HG03520 (cell line): ENCODE data around the gene RAB43.

Experiments
- ATAC-seq: cut with Tn5 transposase; IDR thresholded peaks from one replicate; pipeline ENCODE4 v1.9.1; 2021; ENCODE audit warnings: mild to moderate bottlenecking, moderate library complexity; ENCODE audit not compliant: unreplicated experiment

RAB43 gene

DNA sequence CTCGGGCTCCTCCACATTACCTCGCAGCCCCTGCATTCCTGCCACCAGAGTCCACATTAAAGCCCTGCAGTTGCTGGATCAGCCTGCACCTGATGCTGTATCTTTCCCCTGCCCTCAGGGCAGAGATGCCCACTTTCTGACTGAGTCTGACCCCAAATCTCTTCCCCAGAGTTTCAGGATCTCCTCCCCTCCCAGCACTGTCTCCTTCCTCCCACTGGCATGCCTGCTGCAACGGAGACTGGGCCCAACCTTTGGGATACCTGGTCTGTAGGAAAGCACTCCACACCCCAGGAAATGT is 81.6 kb downstream of the RAB43 start:
- ATAC-seq: no peak

DNA sequence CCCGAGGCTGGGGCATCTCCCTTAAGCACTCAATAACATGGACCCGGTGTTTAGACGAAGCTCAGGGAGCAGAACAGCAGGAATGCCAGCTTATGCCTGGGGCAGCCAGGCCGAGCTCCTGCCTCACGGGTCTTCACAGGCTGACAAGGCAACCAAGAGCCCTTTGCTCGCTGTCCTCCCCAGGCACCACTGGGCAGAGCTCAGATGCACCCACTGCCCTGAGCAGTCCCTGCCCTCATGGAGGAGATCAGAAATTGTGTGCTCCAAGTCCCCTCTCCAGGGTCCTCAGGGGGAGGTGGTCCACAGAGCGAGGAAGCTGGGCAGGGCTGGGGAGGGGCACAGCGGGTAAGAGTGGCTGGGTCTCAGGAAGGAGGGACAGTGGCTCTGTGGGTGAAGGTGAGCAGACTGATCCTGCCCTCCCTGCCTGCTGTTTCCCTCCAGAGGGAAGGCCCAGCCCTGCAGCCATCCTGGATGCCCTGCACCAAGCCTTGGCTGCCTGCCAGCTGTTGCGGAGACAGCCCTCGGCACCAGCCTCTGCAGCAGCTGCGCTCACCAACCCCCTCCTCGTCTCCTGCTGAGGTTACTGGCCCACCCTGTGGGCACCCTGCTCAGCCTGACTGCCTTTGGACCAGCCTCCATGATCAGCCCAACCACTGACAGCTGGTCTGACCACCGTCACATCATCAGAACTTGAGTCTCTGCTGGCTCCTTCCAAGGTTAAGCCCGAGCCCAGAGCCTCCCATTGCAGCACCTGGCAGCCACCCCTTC is 82.1 kb downstream of the RAB43 start:
- no peak for ATAC-seq

DNA sequence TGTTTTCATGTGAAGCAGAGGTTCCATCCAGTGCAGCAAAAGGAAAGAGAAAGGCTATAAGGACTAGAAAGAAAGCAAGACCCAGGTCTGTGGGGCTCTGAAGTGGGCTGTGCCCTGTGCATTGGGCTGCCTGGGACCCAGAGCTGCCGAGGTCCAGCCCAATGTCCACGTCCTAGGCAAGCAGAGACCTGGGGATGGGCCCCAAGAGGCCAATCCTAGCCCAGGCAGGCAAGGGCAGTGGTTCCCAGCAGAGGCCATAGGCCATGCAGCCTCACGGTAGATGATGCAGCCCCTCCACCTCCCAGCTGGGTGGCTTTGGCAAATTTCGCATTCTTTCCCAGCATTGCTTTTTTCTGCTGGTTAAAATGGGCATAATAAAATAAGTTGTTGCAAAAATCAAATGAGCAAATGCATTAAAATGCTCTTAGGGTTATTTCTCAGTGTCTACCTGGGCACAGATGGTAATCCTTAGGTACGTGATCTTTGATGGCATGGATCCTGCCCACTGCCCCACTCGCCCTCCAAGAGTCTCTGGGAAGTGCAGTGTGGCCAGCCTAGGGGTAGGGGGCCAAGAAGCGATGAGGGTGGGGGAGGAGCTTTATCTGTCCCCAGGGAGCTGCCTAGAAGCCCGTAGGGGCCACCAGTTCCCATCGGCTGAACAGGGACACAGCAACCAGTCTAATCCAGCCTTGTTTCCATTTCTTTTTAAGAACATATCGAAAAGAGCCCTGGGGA is 83.3 kb downstream of the RAB43 start:
- ATAC-seq: no peak
